ENCODE measurements around the gene BCOR. TPM values are rescaled to one million over a fixed set of nuclear protein-coding genes. Genes with fewer than 3 reads are reported as not detected.

Gene BCOR
- total and polyA plus RNA-seq, 9 of the 15 experiments (the other 6 are each of a cell fraction or from before 2014, with no cell fraction given) = 27.5 to 113 (median 37.6) TPM

DNA sequence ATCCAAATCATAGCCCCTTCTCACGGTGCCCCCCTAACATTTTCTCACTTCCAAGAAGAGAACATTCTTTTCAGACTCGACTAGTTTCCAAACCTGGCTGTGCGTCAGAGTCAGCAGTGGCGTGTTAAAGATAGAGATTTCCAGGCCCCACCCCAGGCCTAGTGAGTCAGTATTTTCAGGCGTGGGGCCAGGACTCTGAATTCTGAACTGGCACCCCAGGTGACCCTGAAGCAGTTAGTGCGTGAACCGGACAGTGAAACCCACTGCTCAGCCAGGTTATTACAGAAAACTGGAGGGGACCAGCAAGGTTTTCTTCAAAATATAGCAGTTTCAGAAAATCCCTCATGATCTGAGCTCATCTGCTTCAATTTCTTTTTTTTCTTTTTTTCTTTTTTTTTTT is 35.0 kb upstream of the BCOR start (continued):
- TF ChIP-seq ZNF436 (CRISPR knock-in tag; IDR thresholded peaks at IDR 0.05) (no peak), ARID1B (IDR thresholded peaks at IDR 0.05) (peak; percentile 68), SMARCA5 (IDR thresholded peaks at IDR 0.05) (no peak), KLF1 (tag; IDR thresholded peaks at IDR 0.05) (no peak), GABPA (tag; conservative IDR thresholded peaks at IDR 0.05; ENCODE audit: low read depth) (peak; percentile 44; the same call in 1 of the 2 replicates), ZBTB9 (CRISPR knock-in tag; IDR thresholded peaks at IDR 0.05) (no peak), ZBTB43 (CRISPR knock-in tag; IDR thresholded peaks at IDR 0.05) (no peak), HSF4 (CRISPR knock-in tag; IDR thresholded peaks at IDR 0.05; ENCODE audit: borderline replicate concordance) (0 out of 2 replicates have a peak, but pooled peaks have one; percentile 42), C11orf30 (IDR thresholded peaks at IDR 0.05; ENCODE audit: low read depth) (peak; percentile 60; the same call in 1 of the 2 replicates), ELF1 (tag; IDR thresholded peaks at IDR 0.05) (no peak), MTA1 (IDR thresholded peaks at IDR 0.05; ENCODE audit: borderline replicate concordance) (0 out of 2 replicates have a peak, but pooled peaks have one; percentile 14), SMARCC2 (IDR thresholded peaks at IDR 0.05; ENCODE audit: low read depth) (no peak), EZH2 (IDR thresholded peaks at IDR 0.05; ENCODE audit: borderline replicate concordance, low read depth, low read length) (no peak), RAD51 (IDR thresholded peaks at IDR 0.05; ENCODE audit: borderline replicate concordance, low read depth) (0 out of 2 replicates have a peak, but pooled peaks have one; percentile 8), PHF21A (IDR thresholded peaks at IDR 0.05; ENCODE audit: borderline replicate concordance, low read depth) (no peak), KAT8 (IDR thresholded peaks at IDR 0.05; ENCODE audit: low read depth) (no peak), ZNF316 (IDR thresholded peaks at IDR 0.05) (no peak)
- TF ChIP-seq, protein P1, sequence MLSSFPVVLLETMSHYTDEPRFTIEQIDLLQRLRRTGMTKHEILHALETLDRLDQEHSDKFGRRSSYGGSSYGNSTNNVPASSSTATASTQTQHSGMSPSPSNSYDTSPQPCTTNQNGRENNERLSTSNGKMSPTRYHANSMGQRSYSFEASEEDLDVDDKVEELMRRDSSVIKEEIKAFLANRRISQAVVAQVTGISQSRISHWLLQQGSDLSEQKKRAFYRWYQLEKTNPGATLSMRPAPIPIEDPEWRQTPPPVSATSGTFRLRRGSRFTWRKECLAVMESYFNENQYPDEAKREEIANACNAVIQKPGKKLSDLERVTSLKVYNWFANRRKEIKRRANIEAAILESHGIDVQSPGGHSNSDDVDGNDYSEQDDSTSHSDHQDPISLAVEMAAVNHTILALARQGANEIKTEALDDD (IDR thresholded peaks at IDR 0.05) = peak; percentile 87
- TF ChIP-seq, protein P2, sequence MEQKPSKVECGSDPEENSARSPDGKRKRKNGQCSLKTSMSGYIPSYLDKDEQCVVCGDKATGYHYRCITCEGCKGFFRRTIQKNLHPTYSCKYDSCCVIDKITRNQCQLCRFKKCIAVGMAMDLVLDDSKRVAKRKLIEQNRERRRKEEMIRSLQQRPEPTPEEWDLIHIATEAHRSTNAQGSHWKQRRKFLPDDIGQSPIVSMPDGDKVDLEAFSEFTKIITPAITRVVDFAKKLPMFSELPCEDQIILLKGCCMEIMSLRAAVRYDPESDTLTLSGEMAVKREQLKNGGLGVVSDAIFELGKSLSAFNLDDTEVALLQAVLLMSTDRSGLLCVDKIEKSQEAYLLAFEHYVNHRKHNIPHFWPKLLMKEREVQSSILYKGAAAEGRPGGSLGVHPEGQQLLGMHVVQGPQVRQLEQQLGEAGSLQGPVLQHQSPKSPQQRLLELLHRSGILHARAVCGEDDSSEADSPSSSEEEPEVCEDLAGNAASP (IDR thresholded peaks at IDR 0.05) = peak; percentile 89
- TF ChIP-seq, protein P3, sequence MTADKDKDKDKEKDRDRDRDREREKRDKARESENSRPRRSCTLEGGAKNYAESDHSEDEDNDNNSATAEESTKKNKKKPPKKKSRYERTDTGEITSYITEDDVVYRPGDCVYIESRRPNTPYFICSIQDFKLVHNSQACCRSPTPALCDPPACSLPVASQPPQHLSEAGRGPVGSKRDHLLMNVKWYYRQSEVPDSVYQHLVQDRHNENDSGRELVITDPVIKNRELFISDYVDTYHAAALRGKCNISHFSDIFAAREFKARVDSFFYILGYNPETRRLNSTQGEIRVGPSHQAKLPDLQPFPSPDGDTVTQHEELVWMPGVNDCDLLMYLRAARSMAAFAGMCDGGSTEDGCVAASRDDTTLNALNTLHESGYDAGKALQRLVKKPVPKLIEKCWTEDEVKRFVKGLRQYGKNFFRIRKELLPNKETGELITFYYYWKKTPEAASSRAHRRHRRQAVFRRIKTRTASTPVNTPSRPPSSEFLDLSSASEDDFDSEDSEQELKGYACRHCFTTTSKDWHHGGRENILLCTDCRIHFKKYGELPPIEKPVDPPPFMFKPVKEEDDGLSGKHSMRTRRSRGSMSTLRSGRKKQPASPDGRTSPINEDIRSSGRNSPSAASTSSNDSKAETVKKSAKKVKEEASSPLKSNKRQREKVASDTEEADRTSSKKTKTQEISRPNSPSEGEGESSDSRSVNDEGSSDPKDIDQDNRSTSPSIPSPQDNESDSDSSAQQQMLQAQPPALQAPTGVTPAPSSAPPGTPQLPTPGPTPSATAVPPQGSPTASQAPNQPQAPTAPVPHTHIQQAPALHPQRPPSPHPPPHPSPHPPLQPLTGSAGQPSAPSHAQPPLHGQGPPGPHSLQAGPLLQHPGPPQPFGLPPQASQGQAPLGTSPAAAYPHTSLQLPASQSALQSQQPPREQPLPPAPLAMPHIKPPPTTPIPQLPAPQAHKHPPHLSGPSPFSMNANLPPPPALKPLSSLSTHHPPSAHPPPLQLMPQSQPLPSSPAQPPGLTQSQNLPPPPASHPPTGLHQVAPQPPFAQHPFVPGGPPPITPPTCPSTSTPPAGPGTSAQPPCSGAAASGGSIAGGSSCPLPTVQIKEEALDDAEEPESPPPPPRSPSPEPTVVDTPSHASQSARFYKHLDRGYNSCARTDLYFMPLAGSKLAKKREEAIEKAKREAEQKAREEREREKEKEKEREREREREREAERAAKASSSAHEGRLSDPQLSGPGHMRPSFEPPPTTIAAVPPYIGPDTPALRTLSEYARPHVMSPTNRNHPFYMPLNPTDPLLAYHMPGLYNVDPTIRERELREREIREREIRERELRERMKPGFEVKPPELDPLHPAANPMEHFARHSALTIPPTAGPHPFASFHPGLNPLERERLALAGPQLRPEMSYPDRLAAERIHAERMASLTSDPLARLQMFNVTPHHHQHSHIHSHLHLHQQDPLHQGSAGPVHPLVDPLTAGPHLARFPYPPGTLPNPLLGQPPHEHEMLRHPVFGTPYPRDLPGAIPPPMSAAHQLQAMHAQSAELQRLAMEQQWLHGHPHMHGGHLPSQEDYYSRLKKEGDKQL (CRISPR knock-in tag; IDR thresholded peaks at IDR 0.05; ENCODE audit: borderline replicate concordance) = no peak
